WERI-Rb-1 (cell line): ENCODE data around the gene R3HDM4.

ENCODE experiments used
- DNase-seq: peaks from one replicate; pipeline ENCODE4 v3.0.0-alpha.2; 2020
- H3K27ac ChIP-seq: fragments of 250-450 bp; sonication (Bioruptor Pico); 2 replicates; pipeline ENCODE4 v1.5.1; 2020; ENCODE audit warnings: mild to moderate bottlenecking, moderate library complexity
- H3K27me3 ChIP-seq: fragments of 250-450 bp; sonication (Bioruptor Pico); 2 replicates; pipeline ENCODE4 v1.5.1; 2021; ENCODE audit warnings: mild to moderate bottlenecking, low read depth, moderate library complexity; ENCODE audit not compliant: insufficient read depth, severe bottlenecking
- H3K36me3 ChIP-seq: fragments of 250-450 bp; sonication (Bioruptor Pico); 2 replicates; pipeline ENCODE4 v1.5.1; 2020; ENCODE audit warnings: mild to moderate bottlenecking, moderate library complexity
- H3K4me3 ChIP-seq: 2 replicates; pipeline ENCODE4 v1.5.1; 2011; ENCODE audit warnings: low read depth, mild to moderate bottlenecking, control low read depth, low read length
- H3K9me3 ChIP-seq: fragments of 250-450 bp; sonication (Bioruptor Pico); 2 replicates; pipeline ENCODE4 v1.5.1; 2021; ENCODE audit warnings: mild to moderate bottlenecking, moderate library complexity; ENCODE audit not compliant: severe bottlenecking
- TF ChIP-seq, protein P1 (sequence below): IDR thresholded peaks from 2 replicates; pipeline ENCODE4 v1.5.1; 2011; ENCODE audit warnings: low read depth, mild to moderate bottlenecking, control low read depth, inconsistent platforms, low read length

Gene R3HDM4

DNA sequence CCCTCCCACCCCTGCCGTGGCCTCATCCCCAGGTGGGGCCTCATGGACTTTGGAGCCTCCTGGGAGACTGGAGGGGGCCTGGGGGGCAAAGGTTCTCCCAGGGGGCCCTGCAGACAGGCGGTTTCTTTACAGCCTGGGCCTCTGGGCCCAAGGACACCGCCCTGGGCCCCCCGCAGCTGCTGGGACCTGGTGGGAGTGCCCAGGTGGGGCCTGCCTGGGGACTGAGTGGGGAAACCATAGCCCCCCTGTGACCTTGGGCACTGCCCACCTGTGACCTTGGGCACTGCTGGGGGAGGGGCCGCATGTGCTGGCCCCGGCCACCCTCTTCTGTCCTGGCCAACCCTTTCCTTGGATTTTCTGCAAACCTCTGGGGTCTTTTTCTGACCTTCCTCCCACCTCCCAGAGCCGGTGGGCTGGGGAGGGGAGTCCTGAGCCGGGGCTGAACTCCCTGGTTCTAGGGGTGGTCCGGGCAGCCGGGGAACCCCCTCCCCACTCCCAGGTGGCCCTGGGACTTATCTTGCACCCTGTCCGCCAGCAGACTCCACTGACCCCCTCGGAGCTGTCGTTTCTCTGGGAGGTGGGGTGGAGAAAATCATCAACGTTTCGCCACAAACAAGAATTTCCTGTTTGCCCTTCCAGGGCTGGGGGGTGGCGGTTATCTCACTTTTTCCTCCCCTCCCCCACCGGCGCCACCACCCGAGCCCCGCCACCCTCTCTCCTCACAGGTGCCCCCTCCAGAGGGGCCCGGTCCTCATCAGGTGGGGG lies 39.8 kb upstream of the R3HDM4 start:
- TF ChIP-seq, protein P1, sequence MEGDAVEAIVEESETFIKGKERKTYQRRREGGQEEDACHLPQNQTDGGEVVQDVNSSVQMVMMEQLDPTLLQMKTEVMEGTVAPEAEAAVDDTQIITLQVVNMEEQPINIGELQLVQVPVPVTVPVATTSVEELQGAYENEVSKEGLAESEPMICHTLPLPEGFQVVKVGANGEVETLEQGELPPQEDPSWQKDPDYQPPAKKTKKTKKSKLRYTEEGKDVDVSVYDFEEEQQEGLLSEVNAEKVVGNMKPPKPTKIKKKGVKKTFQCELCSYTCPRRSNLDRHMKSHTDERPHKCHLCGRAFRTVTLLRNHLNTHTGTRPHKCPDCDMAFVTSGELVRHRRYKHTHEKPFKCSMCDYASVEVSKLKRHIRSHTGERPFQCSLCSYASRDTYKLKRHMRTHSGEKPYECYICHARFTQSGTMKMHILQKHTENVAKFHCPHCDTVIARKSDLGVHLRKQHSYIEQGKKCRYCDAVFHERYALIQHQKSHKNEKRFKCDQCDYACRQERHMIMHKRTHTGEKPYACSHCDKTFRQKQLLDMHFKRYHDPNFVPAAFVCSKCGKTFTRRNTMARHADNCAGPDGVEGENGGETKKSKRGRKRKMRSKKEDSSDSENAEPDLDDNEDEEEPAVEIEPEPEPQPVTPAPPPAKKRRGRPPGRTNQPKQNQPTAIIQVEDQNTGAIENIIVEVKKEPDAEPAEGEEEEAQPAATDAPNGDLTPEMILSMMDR = no peak
- H3K27ac ChIP-seq = no peak overlapping the region

DNA sequence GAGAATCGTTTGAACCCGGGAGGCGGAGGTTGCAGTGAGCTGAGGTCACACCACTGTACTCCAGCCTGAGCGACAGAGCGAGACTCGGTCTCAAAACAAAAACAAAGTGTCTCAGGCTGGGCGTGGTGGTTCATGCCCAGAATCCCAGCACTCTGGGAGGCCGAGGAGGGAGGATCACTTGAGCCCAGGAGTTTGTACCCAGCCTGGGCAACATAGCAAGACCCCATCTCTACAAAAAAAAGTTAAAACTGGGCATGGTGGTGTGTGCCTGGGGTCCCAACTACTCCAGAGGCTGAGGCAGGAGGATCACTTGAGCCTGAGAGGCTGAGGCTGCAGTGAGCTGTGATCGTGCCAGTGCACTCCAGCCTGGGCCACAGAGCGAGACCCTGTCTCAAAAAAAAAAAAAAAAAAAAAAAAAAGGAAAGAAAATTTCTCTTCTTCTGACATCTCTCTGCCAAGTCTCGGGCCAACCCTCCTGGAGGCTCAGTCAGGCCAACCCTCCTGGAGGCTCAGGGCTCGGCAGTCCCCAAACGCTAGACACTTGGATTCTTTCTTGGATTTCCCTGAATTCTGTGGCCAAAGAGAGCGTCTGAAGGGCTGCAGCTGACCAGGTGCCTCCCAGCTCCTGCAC lies 39.1 kb upstream of the R3HDM4 start:
- TF ChIP-seq, protein P1 = no peak

More for the DNA sequence above, 39.8 kb upstream of the R3HDM4 start:
- Histone ChIP-seq H3K4me3 (no peak overlapping the region), H3K36me3 (peaks cover 5% of the 10 kb centered on the region), H3K9me3 (no peaks in the 10 kb centered on the region), H3K27me3 (no peaks in the 10 kb centered on the region)
- DNase-seq = no peak

DNA sequence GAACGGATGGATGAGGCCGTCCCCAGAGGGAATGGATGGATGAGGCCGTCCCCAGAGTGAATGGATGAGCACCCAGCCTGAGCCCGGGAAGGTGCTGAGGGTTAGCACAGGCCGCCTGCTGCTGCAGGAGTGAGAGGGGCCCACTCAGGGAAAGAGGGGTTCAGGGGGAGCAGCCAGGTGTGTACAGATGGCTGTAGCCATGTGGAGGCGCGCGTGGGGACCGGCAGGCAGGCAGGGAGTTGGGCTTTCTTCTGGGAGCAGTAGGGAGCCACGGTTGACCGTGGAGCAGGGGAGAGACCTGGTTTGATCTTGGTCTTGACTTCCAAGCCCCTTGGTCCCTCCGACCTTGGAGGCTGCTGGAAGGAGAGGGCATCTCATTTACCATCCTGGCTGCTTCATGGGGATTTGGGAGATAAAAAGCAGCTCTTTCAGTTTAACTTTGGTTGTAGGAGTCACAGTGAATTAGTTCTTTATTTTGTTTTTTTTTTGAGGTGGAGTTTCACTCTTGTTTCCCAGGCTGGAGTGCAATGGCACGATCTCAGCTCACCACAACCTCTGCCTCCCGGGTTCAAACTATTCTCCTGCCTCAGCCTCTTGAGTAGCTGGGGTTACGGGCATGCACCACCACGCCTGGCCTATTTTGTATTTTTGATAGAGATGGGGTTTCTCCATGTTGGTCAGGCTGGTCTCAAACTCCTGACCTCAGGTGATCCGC lies 37.5 kb upstream of the R3HDM4 start:
- no peak for DNase-seq
- Histone ChIP-seq H3K27me3 (no peaks in the 10 kb centered on the region), H3K4me3 (no peak overlapping the region), H3K9me3 (no peaks in the 10 kb centered on the region), H3K36me3 (peaks cover 13% of the 10 kb centered on the region), H3K27ac (no peak overlapping the region)
- TF ChIP-seq, protein P1 = no peak

More for the DNA sequence above, 39.1 kb upstream of the R3HDM4 start:
- DNase-seq = no peak
- Histone ChIP-seq H3K27me3 (no peaks in the 10 kb centered on the region), H3K9me3 (no peaks in the 10 kb centered on the region), H3K4me3 (no peak overlapping the region), H3K27ac (no peak overlapping the region), H3K36me3 (peaks cover 11% of the 10 kb centered on the region)

DNA sequence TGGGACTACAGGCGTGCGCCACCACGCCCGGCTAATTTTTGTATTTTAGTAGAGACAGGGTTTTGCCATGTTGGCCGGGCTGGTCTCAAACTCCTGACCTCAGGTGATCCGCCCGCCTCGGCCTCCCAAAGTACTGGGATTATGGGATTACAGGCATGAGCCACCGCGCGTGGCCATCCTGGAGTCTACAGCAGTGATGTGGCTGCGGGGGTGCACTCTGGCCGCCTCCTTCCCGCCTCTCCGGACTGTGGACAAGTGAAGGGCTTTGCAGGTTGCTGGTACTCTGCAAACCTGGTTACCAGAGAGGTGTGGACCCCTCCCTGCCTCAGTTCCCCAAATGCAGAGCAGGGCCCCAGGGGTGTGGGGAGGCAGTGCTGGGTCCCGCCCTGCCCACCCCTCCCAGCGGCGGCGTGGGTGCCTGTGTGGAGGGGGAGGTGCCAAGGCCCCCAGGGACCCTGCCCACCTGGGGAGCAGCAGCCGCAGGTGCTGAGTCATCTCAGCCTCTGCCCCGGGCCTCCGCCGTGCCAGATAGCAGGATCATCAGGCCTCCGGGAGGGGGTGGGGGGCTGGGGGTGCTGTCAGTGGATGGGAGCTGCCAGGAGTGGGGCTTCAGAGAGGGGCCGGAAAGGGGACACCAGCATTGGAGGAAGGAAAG lies 36.0 kb upstream of the R3HDM4 start:
- TF ChIP-seq, protein P1 = no peak
- DNase-seq = peak; percentile 82
- H3K9me3 ChIP-seq = no peaks in the 10 kb centered on the region
- H3K36me3 ChIP-seq = peaks cover 13% of the 10 kb centered on the region
- H3K4me3 ChIP-seq = no peak overlapping the region
- H3K27ac ChIP-seq = peak overlapping the region; percentile 46
- no peaks in the 10 kb centered on the region for H3K27me3 ChIP-seq

DNA sequence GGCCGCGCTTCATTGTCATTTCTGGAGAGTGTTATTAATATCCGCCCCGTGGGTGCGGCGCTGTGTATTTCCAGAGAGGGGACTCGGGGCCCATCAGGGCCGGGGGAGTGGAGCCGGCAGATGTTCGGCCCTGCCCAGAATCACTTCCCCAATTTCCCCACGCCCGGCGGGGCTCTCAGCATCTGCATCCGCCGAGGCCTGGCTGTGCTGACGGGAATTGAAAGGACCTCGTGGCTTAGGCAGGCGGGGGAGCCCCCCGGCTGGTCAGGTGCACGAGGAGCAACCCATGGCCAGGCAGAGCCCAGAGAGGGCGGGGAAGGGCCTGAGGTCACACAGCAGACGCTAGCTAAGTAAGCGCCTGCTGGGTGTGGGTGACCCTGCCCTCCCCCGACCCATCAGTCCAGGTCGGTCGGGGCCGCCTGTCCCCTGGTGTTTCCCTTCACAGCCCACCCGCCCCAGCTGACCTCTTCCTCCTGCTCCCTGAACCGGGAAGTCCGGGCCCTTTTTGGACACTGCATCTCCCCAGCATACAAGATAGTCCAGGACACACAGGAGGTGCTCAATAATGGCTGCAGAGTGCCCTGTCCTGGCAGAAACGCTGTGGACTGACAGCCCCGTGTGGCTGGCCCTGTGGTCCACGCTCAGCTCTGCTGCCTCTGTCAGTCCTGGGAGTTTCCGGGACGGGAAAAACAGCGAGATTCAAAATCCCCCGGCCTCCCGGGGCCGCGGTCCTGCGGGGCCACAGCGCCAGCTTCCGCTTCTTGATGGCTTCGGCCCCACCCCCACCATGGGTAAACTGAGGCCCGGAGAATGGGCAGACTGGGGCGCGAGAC lies 34.9 kb upstream of the R3HDM4 start:
- Histone ChIP-seq H3K27ac (no peak overlapping the region; the same call in 1 of the 2 replicates), H3K4me3 (no peak overlapping the region), H3K9me3 (no peaks in the 10 kb centered on the region), H3K27me3 (no peaks in the 10 kb centered on the region), H3K36me3 (peaks cover 14% of the 10 kb centered on the region)
- DNase-seq = no peak
- TF ChIP-seq, protein P1 = no peak
